HuH-7.5 (cell line): ENCODE results near the gene CCDC60.
"Not testable (repeated sequence)": the region's sequence is repeated elsewhere in the genome, so short reads cannot be mapped to it uniquely, and the experiment has no call there.

Experiments used
- DNase-seq: peaks from one replicate; pipeline ENCODE4 v3.0.0; 2011; ENCODE audit warnings: low spot score

CCDC60 gene

GRCh38 chr12:119338593-119339363, 4.2 kb downstream of the CCDC60 start:
- no peak for DNase-seq

GRCh38 chr12:119340578-119340977, 6.0 kb downstream of the CCDC60 start:
- no peak for DNase-seq

- DNase-seq, result no peak
These were observed 6.5 kb downstream of the CCDC60 start for GRCh38 chr12:119341020-119341419.

- no peak for DNase-seq
These were observed 7.5 kb downstream of the CCDC60 start for GRCh38 chr12:119341988-119342387.

GRCh38 chr12:119343130-119343529, 8.6 kb downstream of the CCDC60 start:
- no peak for DNase-seq

GRCh38 chr12:119354172-119354571, 19.6 kb downstream of the CCDC60 start:
- DNase-seq, result no peak

- not testable (repeated sequence) for DNase-seq
These were observed 25.8 kb downstream of the CCDC60 start for GRCh38 chr12:119360366-119360765.

- DNase-seq, result no peak
These were observed 28.5 kb downstream of the CCDC60 start for GRCh38 chr12:119363037-119363436.

- DNase-seq, result no peak
These were observed 29.0 kb downstream of the CCDC60 start for GRCh38 chr12:119363490-119363889.

GRCh38 chr12:119365451-119365850, 30.9 kb downstream of the CCDC60 start:
- DNase-seq, result no peak

GRCh38 chr12:119366007-119366406, 31.5 kb downstream of the CCDC60 start:
- DNase-seq, result no peak

GRCh38 chr12:119369161-119369560, 34.6 kb downstream of the CCDC60 start:
- DNase-seq, result no peak

GRCh38 chr12:119369907-119370546, 35.5 kb downstream of the CCDC60 start:
- no peak for DNase-seq

- no peak for DNase-seq
These were observed 38.0 kb downstream of the CCDC60 start for GRCh38 chr12:119372540-119372939.

- no peak for DNase-seq
These were observed 38.5 kb downstream of the CCDC60 start for GRCh38 chr12:119373001-119373400.

GRCh38 chr12:119373666-119374065, 39.1 kb downstream of the CCDC60 start:
- no peak for DNase-seq

- DNase-seq, result no peak
These were observed 40.1 kb downstream of the CCDC60 start for GRCh38 chr12:119374635-119375034.

GRCh38 chr12:119375075-119375882, 40.8 kb downstream of the CCDC60 start:
- no peak for DNase-seq

- DNase-seq, result no peak
These were observed 41.3 kb downstream of the CCDC60 start for GRCh38 chr12:119375883-119376190.

- no peak for DNase-seq
These were observed 44.4 kb downstream of the CCDC60 start for GRCh38 chr12:119378903-119379302.

GRCh38 chr12:119381471-119382235, 47.1 kb downstream of the CCDC60 start:
- no peak for DNase-seq

GRCh38 chr12:119383206-119383605, 48.7 kb downstream of the CCDC60 start:
- DNase-seq, result no peak
